Suppressor macrophage treated with lipopolysaccharide for 4 hours (primary cell): ENCODE results near the gene KLF9.
"Not testable (repeated sequence)": the region's sequence is repeated elsewhere in the genome, so short reads cannot be mapped to it uniquely, and the experiment has no call there.

ENCODE experiments used
- DNase-seq: peaks from one replicate; pipeline ENCODE4 v3.0.0-alpha.2; 2020

KLF9 gene

GRCh38 chr9:70403166-70403565, 11.3 kb downstream of the KLF9 start:
- no peak for DNase-seq

GRCh38 chr9:70402213-70402612, 12.2 kb downstream of the KLF9 start:
- no peak for DNase-seq

GRCh38 chr9:70401241-70401640, 13.2 kb downstream of the KLF9 start:
- DNase-seq = not testable (repeated sequence)

- no peak for DNase-seq
These were observed 14.2 kb downstream of the KLF9 start for GRCh38 chr9:70400107-70400892.

- no peak for DNase-seq
These were observed 15.3 kb downstream of the KLF9 start for GRCh38 chr9:70399141-70399540.

- DNase-seq = peak; percentile 71
These were observed 16.3 kb downstream of the KLF9 start for GRCh38 chr9:70398145-70398556.

GRCh38 chr9:70395652-70396051, 18.8 kb downstream of the KLF9 start:
- DNase-seq = no peak

- no peak for DNase-seq
These were observed 21.6 kb downstream of the KLF9 start for GRCh38 chr9:70392850-70393249.

GRCh38 chr9:70392189-70392588, 22.3 kb downstream of the KLF9 start:
- DNase-seq = no peak

GRCh38 chr9:70390933-70391341, 23.5 kb downstream of the KLF9 start:
- DNase-seq = peak; percentile 65

- no peak for DNase-seq
These were observed 24.7 kb downstream of the KLF9 start for GRCh38 chr9:70389621-70390266.

- no peak for DNase-seq
These were observed 25.3 kb downstream of the KLF9 start for GRCh38 chr9:70389188-70389587.

GRCh38 chr9:70387663-70388062, 26.8 kb downstream of the KLF9 start:
- no peak for DNase-seq

GRCh38 chr9:70385426-70385825, 29.0 kb downstream of the KLF9 start:
- DNase-seq = no peak

GRCh38 chr9:70382709-70383605, 31.5 kb downstream of the KLF9 start:
- no peak for DNase-seq

GRCh38 chr9:70382046-70382708, 32.3 kb downstream of the KLF9 start:
- no peak for DNase-seq

GRCh38 chr9:70374962-70375618, 39.4 kb downstream of the KLF9 start:
- no peak for DNase-seq

GRCh38 chr9:70367305-70367930, 47.0 kb downstream of the KLF9 start:
- DNase-seq = no peak

GRCh38 chr9:70363760-70364159, 50.7 kb downstream of the KLF9 start:
- DNase-seq = no peak

- no peak for DNase-seq
These were observed 51.5 kb downstream of the KLF9 start for GRCh38 chr9:70362952-70363351.

GRCh38 chr9:70355801-70356200, 58.7 kb downstream of the KLF9 start:
- no peak for DNase-seq

GRCh38 chr9:70352802-70353201, 61.7 kb downstream of the KLF9 start:
- DNase-seq = peak; percentile 6
